GM20000 (cell line): ENCODE measurements around the gene EPC1.
"Not testable (repeated sequence)": the region's sequence is repeated elsewhere in the genome, so short reads cannot be mapped to it uniquely, and the experiment has no call there.

Source experiments
- DNase-seq: peaks from one replicate; pipeline ENCODE4 v3.0.0; 2012; ENCODE audit warnings: low spot score
- TF ChIP-seq, protein P1 (sequence below): IDR thresholded peaks from 2 replicates; pipeline ENCODE4 v1.5.1; 2012; ENCODE audit warnings: mild to moderate bottlenecking, control low read depth; ENCODE audit errors: extremely low read depth, missing control alignments

The EPC1 gene

DNA sequence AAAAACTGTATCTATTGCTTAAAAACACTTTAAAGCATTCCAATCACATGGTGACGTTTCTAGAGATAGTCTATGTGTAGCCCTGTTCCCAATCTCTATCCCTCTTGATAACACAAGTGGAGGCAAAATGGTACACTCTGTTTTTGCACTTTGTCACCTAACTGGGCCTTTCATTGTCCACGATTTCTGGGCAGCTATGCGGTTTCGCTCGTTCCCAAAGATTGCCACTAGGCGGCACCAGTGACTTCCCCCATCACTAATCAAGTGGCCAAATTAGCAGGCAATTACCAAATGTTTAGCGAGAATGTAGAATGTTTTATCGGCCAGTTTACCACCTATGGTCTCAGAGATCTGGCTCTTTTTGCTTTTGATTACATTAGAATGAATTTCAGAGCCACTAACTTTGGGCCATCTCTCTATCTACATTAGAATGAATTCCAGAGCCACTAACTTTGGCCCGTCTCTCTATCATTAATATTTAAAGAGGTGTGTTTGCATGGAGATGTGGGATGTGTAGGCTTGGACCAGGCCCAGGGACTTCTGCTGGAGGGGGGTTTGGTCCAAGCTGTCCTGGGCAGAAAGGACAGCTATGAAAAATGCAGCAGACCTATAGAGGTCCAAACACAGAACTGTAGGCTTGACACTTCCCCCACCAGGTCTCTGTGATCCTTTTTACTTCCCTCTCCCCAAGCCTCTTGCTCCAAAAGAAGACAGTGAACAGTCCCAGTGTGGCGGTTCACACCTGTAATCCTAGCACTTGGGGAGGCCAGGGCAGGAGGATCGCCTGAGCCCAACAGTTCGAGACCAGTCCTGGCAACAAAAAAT is 90.1 kb downstream of the EPC1 start:
- TF ChIP-seq, protein P1, sequence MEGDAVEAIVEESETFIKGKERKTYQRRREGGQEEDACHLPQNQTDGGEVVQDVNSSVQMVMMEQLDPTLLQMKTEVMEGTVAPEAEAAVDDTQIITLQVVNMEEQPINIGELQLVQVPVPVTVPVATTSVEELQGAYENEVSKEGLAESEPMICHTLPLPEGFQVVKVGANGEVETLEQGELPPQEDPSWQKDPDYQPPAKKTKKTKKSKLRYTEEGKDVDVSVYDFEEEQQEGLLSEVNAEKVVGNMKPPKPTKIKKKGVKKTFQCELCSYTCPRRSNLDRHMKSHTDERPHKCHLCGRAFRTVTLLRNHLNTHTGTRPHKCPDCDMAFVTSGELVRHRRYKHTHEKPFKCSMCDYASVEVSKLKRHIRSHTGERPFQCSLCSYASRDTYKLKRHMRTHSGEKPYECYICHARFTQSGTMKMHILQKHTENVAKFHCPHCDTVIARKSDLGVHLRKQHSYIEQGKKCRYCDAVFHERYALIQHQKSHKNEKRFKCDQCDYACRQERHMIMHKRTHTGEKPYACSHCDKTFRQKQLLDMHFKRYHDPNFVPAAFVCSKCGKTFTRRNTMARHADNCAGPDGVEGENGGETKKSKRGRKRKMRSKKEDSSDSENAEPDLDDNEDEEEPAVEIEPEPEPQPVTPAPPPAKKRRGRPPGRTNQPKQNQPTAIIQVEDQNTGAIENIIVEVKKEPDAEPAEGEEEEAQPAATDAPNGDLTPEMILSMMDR, result peak; percentile 81
- DNase-seq, result peak; percentile 73

DNA sequence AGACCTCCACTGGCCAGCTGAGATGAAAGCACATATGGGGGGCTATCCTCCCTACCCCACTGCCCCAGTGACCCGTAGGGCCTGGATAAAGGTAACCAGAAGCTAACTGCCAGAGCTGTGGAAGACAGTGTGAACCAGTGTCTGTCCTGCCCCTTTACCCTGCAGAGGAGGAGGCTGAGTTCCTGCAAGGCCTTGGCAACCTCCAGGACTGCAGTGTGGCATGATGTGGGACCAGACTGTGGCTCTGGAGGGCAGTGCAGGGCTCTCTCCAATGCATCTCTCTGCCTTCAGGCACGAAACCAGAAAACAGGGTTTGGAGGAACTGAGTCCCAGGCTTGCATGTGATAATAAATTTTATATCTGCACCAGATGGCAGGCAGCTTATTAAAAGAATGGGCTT is 93.1 kb downstream of the EPC1 start:
- DNase-seq, result no peak
- TF ChIP-seq, protein P1, result no peak

DNA sequence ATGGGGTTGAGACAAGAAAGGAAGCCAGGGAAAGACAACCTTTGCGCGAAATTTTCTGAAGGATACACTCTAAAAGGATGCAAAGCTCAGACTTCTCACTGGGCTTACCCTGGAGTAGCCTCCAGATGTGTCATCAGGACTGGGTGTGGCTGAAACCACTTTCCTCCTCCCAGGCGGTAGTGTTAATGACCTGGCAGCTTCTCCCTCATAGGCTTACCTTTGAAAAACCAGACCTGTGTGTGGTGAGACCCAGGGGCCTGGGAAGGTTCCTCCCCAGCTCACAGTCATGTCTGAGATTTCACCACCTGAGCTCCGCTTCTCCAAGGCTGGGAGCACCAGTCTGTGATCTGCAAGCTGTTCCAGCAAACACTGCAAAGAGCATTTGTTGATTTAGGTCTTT is 93.7 kb downstream of the EPC1 start:
- DNase-seq, result no peak
- TF ChIP-seq, protein P1, result no peak

DNA sequence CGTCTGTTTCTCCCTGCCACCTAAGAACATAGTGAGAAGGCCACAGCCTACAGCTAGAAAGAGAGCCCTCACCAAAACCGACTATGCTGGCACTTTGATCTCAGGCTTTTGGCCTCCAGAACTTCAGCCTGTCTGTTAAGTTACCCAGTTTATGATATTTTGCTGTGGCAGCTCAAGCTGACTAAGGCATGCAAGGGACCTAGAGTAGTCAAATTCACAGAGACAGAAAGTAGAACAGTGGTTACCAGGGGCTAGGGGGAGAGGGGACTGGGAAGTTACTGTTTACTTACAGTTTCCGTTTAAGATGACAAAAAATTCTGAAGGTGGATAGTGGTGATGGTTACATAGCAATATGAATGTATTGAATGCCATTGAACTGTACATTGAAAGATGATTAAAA is 96.5 kb downstream of the EPC1 start:
- not testable (repeated sequence) for DNase-seq

DNA sequence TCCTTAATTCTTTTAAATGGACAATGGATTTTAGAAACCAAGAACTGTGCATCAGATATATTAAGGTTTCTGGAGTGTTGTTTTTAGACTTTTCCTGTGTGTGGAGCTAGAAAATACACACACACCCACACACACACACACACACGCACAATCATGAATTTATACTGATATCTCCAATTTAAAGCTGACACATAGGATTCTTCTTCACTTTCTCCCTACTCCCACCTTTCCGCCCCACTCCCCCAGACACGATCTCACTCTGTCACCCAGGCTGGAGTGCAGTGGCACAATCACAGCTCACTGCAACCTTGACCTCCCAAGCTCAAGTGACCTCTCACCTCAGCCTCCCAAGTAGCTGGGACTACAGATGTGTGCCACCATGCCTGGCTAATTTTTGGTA is 100.3 kb downstream of the EPC1 start:
- no peak for DNase-seq
- TF ChIP-seq, protein P1, result no peak

DNA sequence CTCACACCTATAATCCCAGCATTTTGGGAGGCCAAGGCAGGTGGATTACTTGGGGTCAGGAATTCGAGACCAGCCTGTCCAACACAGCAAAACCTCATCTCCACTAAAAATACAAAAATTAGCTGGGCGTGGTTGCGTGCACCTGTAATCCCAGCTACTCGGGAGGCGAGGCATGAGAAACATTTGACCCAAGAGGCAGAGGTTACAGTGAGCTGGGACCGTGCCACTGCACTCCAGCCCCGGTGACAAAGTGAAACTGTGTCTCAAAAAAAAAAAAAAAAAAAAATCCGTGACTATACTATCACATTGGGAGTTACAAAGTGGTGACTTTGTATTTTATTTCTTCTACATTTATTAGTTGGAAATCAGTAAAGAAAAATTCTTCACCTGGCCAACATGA is 101.2 kb downstream of the EPC1 start:
- TF ChIP-seq, protein P1, result no peak

DNA sequence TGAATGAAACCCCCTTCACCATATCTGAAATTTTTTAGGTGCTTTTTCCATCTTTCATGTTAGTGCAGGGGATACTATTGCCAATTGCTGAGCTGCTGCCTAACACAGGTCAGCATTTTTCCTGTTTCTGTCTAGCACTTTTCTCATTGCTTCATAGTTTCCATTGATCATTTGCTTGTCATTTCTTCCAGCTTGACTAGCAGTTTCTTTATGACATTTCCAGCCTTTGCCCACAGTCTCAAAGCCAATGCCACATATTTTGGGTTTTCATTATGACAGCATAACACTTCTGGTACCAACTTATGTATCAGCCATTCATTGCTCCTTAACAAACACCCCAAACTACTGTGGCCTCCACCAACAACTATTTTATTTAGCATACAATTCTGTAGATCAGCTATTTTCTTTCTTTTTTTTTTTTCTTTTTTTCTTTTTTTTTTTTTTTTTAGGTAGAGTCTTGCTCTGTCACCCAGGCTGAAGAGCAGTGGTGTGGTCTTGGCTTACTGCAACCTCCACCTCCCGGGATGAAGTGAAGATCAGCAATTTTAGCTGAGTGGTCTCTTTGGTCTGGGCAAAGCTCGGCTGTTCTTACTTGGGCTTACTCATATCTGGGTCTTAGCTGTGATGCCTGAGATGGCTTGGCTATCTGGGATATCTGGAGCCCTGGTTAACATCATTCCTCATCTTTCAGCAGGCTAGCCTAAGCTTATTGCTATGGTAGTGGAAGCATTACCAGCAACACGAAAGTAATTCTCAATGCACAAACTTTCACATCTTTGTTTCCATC is 102.3 kb downstream of the EPC1 start:
- peak; percentile 27 for DNase-seq
- TF ChIP-seq, protein P1, result no peak

More for the DNA sequence above, 101.2 kb downstream of the EPC1 start:
- DNase-seq, result no peak
